HG03342 (cell line): ENCODE results near the gene RXFP3.
"Not testable (repeated sequence)": the region's sequence is repeated elsewhere in the genome, so short reads cannot be mapped to it uniquely, and the experiment has no call there.

Source experiments
- ATAC-seq: cut with Tn5 transposase; IDR thresholded peaks from one replicate; pipeline ENCODE4 v1.9.1; 2021; ENCODE audit warnings: mild to moderate bottlenecking, moderate library complexity; ENCODE audit not compliant: unreplicated experiment

Gene RXFP3

GRCh38 chr5:33936381-33937016 is at the start of gene RXFP3:
RXFP3 (plus strand) TSS chr5:33936386; CDS start chr5:33936741, 355 bp downstream.
- no peak for ATAC-seq

- no peak for ATAC-seq
These were observed 48.9 kb upstream of the RXFP3 start for GRCh38 chr5:33887268-33887667.

GRCh38 chr5:33888587-33888986 is 47.6 kb upstream of the RXFP3 start:
- ATAC-seq: no peak

GRCh38 chr5:33890131-33891032 is 45.8 kb upstream of the RXFP3 start:
- peak; percentile 67 for ATAC-seq

- ATAC-seq: no peak
These were observed 44.8 kb upstream of the RXFP3 start for GRCh38 chr5:33891446-33891787.

- no peak for ATAC-seq
These were observed 44.2 kb upstream of the RXFP3 start, which contains the start of gene ADAMTS12 for GRCh38 chr5:33891788-33892619. ADAMTS12 (minus strand) TSS chr5:33891990; CDS start chr5:33891856, 134 bp downstream.

GRCh38 chr5:33892620-33893137 is 43.5 kb upstream of the RXFP3 start:
- no peak for ATAC-seq

GRCh38 chr5:33894566-33894965 is 41.6 kb upstream of the RXFP3 start:
- ATAC-seq: no peak

GRCh38 chr5:33901156-33901555 is 35.0 kb upstream of the RXFP3 start:
- ATAC-seq: no peak

- no peak for ATAC-seq
These were observed 33.1 kb upstream of the RXFP3 start for GRCh38 chr5:33903118-33903517.

- no peak for ATAC-seq
These were observed 30.8 kb upstream of the RXFP3 start for GRCh38 chr5:33905381-33905780.

GRCh38 chr5:33906248-33906647 is 29.9 kb upstream of the RXFP3 start:
- not testable (repeated sequence) for ATAC-seq

GRCh38 chr5:33914844-33915243 is 21.3 kb upstream of the RXFP3 start:
- not testable (repeated sequence) for ATAC-seq

GRCh38 chr5:33921002-33921401 is 15.2 kb upstream of the RXFP3 start:
- no peak for ATAC-seq

GRCh38 chr5:33925278-33925677 is 10.9 kb upstream of the RXFP3 start:
- no peak for ATAC-seq

- no peak for ATAC-seq
These were observed 8.5 kb upstream of the RXFP3 start for GRCh38 chr5:33927685-33928084.

- ATAC-seq: no peak
These were observed 7.9 kb upstream of the RXFP3 start for GRCh38 chr5:33928283-33928682.

- ATAC-seq: no peak
These were observed 6.1 kb upstream of the RXFP3 start for GRCh38 chr5:33929925-33930690.

GRCh38 chr5:33931136-33931535 is 5.0 kb upstream of the RXFP3 start:
- no peak for ATAC-seq

GRCh38 chr5:33933723-33934169 is 2.4 kb upstream of the RXFP3 start:
- peak; percentile 85 for ATAC-seq
